ENCODE results near the gene CLEC16A. TPM values are rescaled to one million over a fixed set of nuclear protein-coding genes. Genes with fewer than 3 reads are reported as not detected.

The CLEC16A gene
- total RNA-seq, 2 donors from 2014 or later, result 29.9 to 32.3 TPM

DNA sequence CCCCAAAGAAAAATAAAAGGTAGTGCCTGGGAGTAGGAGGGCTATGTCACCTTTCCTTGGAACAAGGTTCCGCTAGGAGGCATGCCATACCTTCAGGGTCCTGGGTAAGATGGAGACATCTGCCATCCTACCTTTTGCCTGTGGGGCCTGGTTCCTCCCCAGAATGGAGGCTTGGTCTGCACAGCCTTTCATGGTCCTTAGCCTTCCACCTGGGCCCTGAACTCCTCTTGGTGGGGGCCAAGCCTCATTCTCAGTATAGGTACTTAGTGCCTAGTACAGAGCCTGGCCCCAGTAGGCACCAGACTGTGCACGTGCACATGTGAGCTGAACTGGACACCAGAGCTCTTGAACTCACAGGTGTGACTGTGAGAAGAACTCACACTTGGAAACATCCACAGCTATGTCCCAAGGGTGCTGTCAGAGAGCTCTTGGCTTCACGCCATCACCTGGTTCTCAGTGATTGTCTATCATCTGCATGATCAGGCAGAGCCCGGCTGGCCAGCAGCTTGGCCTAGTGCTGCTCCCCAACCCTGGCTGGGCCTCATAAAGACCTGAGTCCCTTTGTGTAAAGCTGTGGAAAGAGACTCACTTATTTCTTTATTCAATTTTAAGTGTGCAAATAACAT is 168.5 kb downstream of the CLEC16A start:
- no peak for DNase-seq

DNA sequence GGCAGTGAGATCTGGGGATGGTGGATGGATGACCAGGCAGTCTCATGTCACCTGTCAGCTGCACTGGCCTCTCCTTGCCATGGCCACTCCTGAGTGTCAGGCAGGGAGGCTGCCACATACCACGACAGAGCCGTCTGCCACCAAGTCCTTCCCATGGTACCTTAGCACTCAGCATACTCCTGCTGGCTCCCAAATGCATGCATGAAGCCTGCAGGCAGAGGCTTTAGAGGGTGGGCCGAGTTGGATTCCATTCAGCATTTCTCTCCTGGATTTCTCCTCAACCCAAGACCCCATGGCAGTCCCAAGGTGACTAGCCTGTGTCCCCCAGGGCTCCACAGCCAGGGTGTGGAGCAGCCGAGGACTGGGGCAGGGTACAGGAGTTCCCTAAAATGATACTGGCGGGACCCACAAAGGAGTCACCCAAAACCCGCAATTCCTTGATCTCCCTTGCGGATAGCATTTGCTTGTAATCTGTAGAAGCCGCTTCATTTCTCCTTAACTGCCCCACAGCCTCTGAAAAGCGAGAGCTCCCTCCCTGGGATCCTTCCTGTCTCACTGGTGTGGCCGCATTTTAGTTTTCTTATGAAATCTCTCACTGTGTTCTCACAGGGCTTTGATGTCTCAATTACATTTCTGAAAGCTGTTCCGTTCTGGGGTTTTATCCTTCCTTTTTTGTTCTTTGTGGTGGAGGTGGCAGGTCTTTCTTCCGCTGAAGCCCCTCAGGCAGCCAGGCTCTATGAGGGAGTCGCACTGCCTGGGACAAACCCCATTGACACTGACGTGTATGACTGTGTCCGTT is 170.2 kb downstream of the CLEC16A start:
- Mint-ChIP-seq H3K4me3 (peak overlapping the region; percentile 66 to 79), H3K9me3 (peaks cover 2% of the 10 kb centered on the region in 2 donors), H3K27ac (peak overlapping the region; percentile 83), H3K4me1 (ENCODE audit: low read depth) (peaks cover 91% of the 10 kb centered on the region), H3K36me3 (ENCODE audit: insufficient read depth in 2 of 2) (peaks cover 10 to 27% of the 10 kb centered on the region in 2 donors), H3K27me3 (ENCODE audit: low read depth) (no peaks in the 10 kb centered on the region)
- DNase-seq (peak; percentile 43 to 55), ATAC-seq (replicated peaks in 1 of 2) (peak; percentile 81)

More for the DNA sequence above, 168.5 kb downstream of the CLEC16A start:
- Mint-ChIP-seq H3K9me3 (peaks cover 2% of the 10 kb centered on the region in 2 donors), H3K36me3 (ENCODE audit: insufficient read depth in 2 of 2) (peaks cover 11 to 28% of the 10 kb centered on the region in 2 donors), H3K4me3 (peak overlapping the region; percentile 66 to 79), H3K27me3 (ENCODE audit: low read depth) (no peaks in the 10 kb centered on the region), H3K4me1 (ENCODE audit: low read depth) (peaks cover 81% of the 10 kb centered on the region), H3K27ac (peak overlapping the region; percentile 83)
- ATAC-seq (replicated peaks in 1 of 2), result no peak

DNA sequence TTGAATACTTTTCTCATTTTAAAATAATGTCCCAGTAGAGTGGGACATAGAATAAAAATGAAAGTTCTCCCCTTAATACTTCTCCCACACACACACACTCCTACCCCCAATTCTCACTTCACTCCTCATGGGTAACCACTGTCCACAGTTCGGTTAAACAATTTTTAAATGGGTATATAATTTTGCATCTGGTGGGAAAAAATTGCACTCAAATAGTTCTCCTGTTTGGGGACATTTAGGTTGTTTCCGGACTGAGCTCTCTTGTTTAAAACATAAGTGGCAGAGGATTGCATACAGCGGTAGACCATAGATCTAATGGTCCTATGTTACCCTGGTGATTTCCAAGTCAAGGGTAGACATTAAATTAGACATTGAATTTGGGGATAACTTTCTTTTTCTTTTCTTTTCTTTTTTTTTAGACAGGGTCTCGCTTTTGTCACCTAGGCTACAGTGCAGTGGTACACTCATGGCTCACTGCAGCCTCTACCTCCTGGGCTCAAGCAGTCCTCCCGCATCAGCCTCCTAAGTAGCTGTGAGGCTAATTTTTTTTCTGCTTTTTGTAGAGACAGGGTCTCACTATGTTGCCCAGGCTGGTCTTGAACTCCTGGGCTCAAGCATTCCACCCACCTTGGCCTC is 173.3 kb downstream of the CLEC16A start:
- ATAC-seq (replicated peaks in 1 of 2), result no peak
- H3K36me3 Mint-ChIP-seq (ENCODE audit: insufficient read depth in 2 of 2), result peaks cover 5 to 15% of the 10 kb centered on the region in 2 donors
- no peak for DNase-seq
- H3K27ac Mint-ChIP-seq, result peak overlapping the region; percentile 68
- no peaks in the 10 kb centered on the region for H3K27me3 Mint-ChIP-seq (ENCODE audit: low read depth)
- peaks cover 71% of the 10 kb centered on the region for H3K4me1 Mint-ChIP-seq (ENCODE audit: low read depth)
- H3K9me3 Mint-ChIP-seq, result no peaks in the 10 kb centered on the region
- H3K4me3 Mint-ChIP-seq, result peak overlapping the region in 1 of 2 donors; percentile 18

DNA sequence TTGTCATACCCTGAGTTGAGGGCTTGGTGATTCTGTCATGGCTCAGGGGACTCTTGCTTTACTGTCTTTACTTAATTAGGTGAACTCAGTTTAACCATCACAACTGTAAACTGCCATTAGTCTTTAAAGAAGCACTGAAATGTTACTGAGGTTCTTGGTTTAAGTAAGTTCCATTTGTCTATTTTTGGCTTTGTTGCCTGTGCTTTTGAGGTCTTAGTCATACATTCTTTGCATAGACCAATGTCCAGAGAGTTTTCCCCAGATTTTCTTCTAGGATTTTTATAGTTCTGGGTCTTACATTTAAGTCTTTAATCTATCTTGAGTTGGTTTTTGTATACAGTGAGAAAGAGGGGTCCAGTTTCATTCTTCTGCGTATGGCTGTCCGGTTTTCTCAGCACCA is 174.1 kb downstream of the CLEC16A start:
- no peak for ATAC-seq (replicated peaks in 1 of 2)
- H3K27me3 Mint-ChIP-seq (ENCODE audit: low read depth), result no peaks in the 10 kb centered on the region

DNA sequence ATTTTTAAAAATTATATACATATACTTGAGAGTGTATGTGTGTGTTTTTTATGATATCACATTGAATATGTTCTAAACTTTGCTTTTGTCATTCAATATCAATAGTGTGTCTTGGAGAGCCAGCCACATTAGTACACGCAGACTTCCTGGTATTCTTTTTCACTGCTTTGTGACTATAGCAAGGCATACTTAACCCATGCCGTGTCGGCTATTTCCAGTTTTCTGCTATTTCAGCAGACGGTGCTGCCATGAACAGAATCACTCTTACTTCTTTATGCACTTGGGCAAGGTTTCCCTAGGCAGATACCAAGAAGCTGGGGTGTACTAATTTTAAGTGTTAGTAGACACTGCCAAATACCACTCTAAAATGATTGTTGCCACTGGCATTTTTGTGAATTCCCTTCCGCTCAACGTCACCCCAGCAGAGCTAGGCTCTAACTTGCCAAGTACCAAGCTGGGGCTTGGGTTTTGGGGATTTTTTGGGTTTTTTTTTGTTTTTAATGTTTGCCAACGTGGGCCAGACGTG is 176.8 kb downstream of the CLEC16A start:
- H3K9me3 Mint-ChIP-seq, result no peaks in the 10 kb centered on the region
- ATAC-seq (replicated peaks in 1 of 2), result no peak
- no peak for DNase-seq
- H3K27me3 Mint-ChIP-seq (ENCODE audit: low read depth), result no peaks in the 10 kb centered on the region
- peaks cover 41% of the 10 kb centered on the region for H3K4me1 Mint-ChIP-seq (ENCODE audit: low read depth)
- peaks cover 6 to 28% of the 10 kb centered on the region in 2 donors for H3K36me3 Mint-ChIP-seq (ENCODE audit: insufficient read depth in 2 of 2)
- no peak overlapping the region for H3K27ac Mint-ChIP-seq
- no peak overlapping the region for H3K4me3 Mint-ChIP-seq

More for the DNA sequence above, 174.1 kb downstream of the CLEC16A start:
- no peak overlapping the region for H3K4me3 Mint-ChIP-seq
- no peak overlapping the region for H3K27ac Mint-ChIP-seq
- no peak for DNase-seq
- no peaks in the 10 kb centered on the region for H3K9me3 Mint-ChIP-seq
- H3K4me1 Mint-ChIP-seq (ENCODE audit: low read depth), result peaks cover 64% of the 10 kb centered on the region
- H3K36me3 Mint-ChIP-seq (ENCODE audit: insufficient read depth in 2 of 2), result peaks cover 6 to 20% of the 10 kb centered on the region in 2 donors

DNA sequence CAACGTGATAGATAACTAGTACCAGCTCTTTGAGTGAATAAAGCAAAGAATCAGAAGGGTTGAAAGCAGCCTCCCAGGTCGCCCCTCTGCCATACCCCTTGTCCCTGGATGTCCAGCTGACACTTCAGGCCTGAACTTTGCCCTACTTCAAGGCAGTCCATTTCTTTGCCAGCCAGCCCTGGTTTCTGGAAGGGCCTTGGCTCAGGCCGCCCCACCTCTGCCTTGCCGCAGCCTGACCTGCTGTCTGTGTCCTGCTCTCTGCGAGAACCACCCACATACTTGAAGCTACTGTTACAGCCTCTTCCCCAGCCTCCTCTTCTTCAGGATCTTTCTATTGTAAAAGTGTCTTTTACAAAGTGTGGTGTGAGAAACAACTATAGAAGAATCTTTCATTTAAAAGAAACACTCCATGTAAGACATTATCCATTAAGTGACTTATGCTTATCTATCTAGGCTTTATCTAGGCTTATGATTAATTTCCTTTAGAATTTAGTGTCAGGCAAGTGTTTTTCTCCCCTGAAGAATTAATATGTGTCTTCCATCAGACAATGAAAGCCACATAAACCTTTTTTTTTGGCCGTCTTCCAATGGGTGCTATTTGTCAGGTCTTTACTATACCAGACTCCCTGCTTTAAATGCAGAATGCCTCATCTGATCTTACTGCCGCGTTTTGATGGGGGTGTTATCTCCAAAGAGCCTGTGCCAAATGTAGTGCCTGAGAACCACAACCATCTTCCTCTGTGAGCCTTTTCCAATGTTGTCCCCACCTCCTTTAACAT is 177.7 kb downstream of the CLEC16A start:
- DNase-seq (no peak), ATAC-seq (replicated peaks in 1 of 2) (no peak)
- no peak overlapping the region for H3K4me3 Mint-ChIP-seq
- no peaks in the 10 kb centered on the region for H3K27me3 Mint-ChIP-seq (ENCODE audit: low read depth)
- no peaks in the 10 kb centered on the region for H3K9me3 Mint-ChIP-seq
- H3K36me3 Mint-ChIP-seq (ENCODE audit: insufficient read depth in 2 of 2), result peaks cover 9 to 26% of the 10 kb centered on the region in 2 donors
- H3K27ac Mint-ChIP-seq, result peak overlapping the region; percentile 38
- H3K4me1 Mint-ChIP-seq (ENCODE audit: low read depth), result peaks cover 37% of the 10 kb centered on the region

DNA sequence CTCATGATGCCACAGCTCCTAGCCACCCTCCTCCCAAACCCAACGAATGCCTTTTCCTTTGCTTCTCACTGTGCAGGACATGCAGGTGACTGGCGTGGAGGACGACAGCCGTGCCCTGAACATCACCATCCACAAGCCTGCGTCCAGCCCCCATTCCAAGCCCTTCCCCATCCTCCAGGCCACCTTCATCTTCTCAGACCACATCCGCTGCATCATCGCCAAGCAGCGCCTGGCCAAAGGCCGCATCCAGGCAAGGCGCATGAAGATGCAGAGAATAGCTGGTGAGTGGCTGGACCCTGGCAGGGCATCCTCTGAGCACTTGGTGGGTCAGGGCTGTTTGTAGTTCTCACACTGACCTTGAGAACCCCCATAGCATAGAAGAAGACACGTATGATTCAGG is 179.3 kb downstream of the CLEC16A start:
- DNase-seq (no peak), ATAC-seq (replicated peaks in 1 of 2) (no peak)
- peaks cover 12 to 26% of the 10 kb centered on the region in 2 donors for H3K36me3 Mint-ChIP-seq (ENCODE audit: insufficient read depth in 2 of 2)
- H3K27me3 Mint-ChIP-seq (ENCODE audit: low read depth), result no peaks in the 10 kb centered on the region
- no peak overlapping the region for H3K27ac Mint-ChIP-seq
- no peaks in the 10 kb centered on the region for H3K9me3 Mint-ChIP-seq
- H3K4me1 Mint-ChIP-seq (ENCODE audit: low read depth), result peaks cover 33% of the 10 kb centered on the region
- H3K4me3 Mint-ChIP-seq, result no peak overlapping the region

DNA sequence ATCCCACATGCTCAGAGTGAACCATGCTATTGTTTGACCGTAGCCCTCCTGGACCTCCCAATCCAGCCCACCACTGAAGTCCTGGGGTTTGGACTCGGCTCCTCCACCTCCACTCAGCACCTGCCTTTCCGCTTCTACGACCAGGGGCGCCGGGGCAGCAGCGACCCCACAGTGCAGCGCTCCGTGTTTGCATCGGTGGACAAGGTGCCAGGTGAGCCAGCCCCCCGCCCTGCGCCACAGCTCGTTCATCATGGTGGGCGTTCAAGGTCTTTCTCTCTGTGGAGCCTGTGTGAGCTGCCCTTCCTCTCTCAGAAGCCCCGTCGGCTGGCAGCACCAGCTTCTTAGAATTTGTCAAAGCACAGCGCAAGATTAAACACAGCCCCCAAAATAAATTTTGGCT is 181.6 kb downstream of the CLEC16A start:
- H3K36me3 Mint-ChIP-seq (ENCODE audit: insufficient read depth in 2 of 2), result peaks cover 13 to 24% of the 10 kb centered on the region in 2 donors
- DNase-seq (no peak), ATAC-seq (replicated peaks in 1 of 2) (no peak)
- no peaks in the 10 kb centered on the region for H3K27me3 Mint-ChIP-seq (ENCODE audit: low read depth)
- no peak overlapping the region for H3K4me3 Mint-ChIP-seq
- H3K27ac Mint-ChIP-seq, result peak overlapping the region; percentile 67
- H3K4me1 Mint-ChIP-seq (ENCODE audit: low read depth), result peaks cover 49% of the 10 kb centered on the region
- no peaks in the 10 kb centered on the region for H3K9me3 Mint-ChIP-seq

DNA sequence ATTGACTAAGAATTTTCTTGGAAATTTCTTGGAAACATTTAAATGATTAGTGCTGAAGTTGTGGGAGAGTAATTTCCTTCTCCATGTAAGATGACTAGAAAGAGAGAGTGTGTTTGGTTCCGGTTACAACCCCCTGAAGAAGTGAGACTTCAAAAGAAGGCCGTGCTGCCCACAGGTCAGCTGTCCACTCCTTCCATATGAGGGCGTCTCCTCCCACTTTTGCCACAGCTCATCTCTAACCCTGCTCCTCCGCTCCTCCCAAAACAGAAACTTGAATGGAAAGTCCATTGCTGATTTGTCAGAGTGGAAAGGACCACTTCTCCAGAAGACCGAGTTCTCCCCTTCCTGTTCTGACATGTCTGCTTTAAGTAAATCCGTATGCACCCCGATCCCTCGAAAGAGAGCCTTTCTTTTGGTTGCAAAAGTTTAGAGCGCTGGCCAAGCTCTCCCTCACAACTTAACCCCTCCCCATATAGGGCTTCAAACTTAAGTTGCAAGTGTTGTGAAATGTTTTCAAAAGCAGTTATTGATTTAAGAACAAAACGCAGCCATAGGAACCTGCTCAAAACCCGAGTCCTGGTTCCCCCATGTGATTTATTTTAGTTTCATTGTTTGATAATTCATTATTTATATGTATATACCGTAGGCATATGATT is 182.2 kb downstream of the CLEC16A start:
- no peak for ATAC-seq (replicated peaks in 1 of 2)
- Mint-ChIP-seq H3K27ac (peak overlapping the region; percentile 67), H3K36me3 (ENCODE audit: insufficient read depth in 2 of 2) (peaks cover 13 to 24% of the 10 kb centered on the region in 2 donors), H3K27me3 (ENCODE audit: low read depth) (no peaks in the 10 kb centered on the region), H3K9me3 (no peaks in the 10 kb centered on the region), H3K4me1 (ENCODE audit: low read depth) (peaks cover 55% of the 10 kb centered on the region), H3K4me3 (no peak overlapping the region)
- no peak for DNase-seq

DNA sequence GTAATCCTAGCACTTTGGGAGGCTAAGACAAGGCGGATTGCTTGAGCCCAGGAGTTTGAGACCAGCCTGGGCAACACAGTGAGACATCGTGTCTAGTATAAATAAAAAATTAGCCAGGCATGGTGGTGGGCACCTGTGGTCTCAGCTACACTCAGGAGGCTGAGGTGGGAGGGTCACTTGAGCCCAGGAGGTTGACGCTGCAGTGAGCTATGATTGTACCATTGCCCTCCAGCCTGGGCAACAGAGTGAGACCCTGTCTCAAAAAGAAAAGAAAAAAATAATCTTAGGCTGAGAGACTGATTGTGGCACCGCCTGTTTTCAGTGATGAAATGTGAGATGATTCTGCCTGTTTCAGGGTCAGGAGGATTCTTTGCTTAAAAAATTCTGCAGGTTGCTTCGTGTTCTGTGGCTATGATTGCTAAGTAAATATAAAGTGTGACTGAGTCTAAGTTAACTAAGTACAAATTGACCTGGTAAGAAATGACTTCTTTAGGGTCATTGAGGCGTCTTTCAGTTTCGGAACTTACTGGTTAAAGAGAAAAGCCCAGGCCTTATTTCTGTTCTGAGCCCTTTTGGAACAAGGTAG is 183.3 kb downstream of the CLEC16A start:
- H3K4me3 Mint-ChIP-seq, result peak overlapping the region in 1 of 2 donors; percentile 29
- H3K4me1 Mint-ChIP-seq (ENCODE audit: low read depth), result peaks cover 57% of the 10 kb centered on the region
- H3K27ac Mint-ChIP-seq, result peak overlapping the region; percentile 60
- no peaks in the 10 kb centered on the region for H3K27me3 Mint-ChIP-seq (ENCODE audit: low read depth)
- H3K36me3 Mint-ChIP-seq (ENCODE audit: insufficient read depth in 2 of 2), result peaks cover 8 to 20% of the 10 kb centered on the region in 2 donors
- H3K9me3 Mint-ChIP-seq, result no peaks in the 10 kb centered on the region
- no peak for ATAC-seq (replicated peaks in 1 of 2)
- no peak for DNase-seq

DNA sequence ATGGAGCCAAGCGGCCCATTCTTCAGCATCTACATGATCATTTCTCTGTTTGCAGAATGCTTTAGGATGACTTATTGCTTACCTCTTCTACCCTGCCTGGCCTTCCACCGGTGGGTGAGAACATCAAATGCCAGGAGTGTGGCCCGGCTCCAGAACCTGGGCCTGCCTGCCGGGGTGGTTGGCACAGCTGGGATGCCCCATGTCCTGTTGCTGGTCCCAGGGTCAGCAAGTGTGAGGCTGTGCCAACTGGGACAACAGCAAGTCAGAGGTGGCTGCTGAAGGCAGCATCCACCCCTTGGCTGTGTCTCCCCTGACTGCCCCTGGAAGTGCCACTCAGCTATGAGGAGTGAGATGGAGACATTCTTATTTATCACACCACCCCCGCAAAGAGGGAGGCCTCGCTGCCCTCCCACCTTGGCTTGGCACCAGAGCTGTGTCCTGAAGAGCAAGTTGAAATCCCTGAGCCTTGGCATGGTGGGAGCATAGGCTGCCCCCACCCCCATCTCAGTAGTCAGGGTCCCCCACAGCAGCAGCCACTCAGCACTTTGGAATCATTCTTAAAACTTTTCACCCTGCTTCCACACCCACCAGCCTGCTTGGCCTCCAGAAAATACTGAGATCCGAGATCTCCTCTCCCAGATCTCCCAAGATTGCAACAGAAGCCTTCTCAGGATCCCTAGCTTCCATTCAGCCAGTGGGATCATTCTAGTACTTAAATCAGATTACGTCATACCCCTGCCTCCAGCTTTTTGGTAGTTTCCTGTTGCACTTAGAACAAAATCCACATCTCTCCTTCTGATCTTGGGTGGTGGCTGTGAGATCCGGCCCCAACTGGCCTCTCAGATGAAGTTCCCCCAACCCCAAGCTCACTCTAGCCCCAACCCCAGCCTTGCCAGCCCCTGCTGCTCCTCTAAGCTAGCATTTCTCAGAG is 184.1 kb downstream of the CLEC16A start:
- H3K27me3 Mint-ChIP-seq (ENCODE audit: low read depth), result no peaks in the 10 kb centered on the region
- peaks cover 62% of the 10 kb centered on the region for H3K4me1 Mint-ChIP-seq (ENCODE audit: low read depth)
- no peaks in the 10 kb centered on the region for H3K9me3 Mint-ChIP-seq
- peak in 1 of 2 donors; percentile 9 for ATAC-seq (replicated peaks in 1 of 2)
- peaks cover 7 to 16% of the 10 kb centered on the region in 2 donors for H3K36me3 Mint-ChIP-seq (ENCODE audit: insufficient read depth in 2 of 2)
- H3K27ac Mint-ChIP-seq, result peak overlapping the region; percentile 68
- H3K4me3 Mint-ChIP-seq, result peak overlapping the region; percentile 29 to 49
- DNase-seq, result no peak

Data from activated T-cell treated with anti-CD3 and anti-CD28 coated beads, Interleukin-2, amount 50 U/mL, for 72 hours (primary cell).